ENCODE data around the gene OSBPL7. TPM values are rescaled to one million over a fixed set of nuclear protein-coding genes. Genes with fewer than 3 reads are reported as not detected.

Gene OSBPL7
- total and polyA plus RNA-seq, 8 donors, result 14.3 to 36.4 (median 19.0) TPM

DNA sequence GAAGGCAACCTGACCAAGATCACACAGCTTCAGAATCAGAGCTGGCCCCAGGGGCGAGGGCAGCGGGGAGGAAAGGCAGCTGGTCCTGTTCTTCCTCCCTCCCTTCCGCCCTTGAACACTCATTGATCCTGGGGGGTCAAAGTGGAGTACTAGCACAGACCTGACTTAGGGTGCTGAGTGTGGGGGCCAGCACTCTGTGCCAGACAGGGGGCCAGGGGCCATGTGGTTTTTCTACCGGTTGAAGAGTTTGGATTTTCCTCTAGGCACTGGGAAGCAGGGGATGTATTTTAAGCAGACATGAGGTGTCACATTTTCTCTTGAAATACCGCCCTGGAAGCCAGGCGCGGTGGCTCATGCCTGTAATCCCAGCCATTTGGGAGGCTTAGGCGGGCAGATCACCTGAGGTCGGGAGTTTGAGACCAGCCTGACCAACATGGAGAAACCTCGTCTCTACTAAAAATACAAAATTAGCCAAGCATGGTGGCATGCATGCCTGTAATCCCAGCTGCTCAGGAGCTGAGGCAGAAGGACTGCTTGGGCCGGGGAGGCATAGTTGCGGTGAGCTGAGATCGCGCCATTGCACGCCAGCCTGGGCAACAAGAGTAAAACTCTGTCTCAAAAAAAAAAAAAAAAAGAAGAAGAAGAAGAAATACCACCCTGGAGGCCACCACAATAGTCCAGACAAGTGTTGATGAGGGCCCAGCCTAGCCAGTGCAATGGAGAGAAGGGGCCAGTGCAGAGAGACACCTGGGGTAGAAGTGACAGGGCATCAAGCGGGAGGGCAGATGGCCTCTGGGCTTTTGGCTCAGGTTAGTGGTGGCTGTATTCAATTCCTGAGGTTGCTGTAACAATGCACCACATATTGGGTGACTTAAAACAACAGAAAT, 15.3 kb downstream of the OSBPL7 start:
- intact Hi-C loops (cut with DNase I), result no loop called here
- TF ChIP-seq, protein P1, sequence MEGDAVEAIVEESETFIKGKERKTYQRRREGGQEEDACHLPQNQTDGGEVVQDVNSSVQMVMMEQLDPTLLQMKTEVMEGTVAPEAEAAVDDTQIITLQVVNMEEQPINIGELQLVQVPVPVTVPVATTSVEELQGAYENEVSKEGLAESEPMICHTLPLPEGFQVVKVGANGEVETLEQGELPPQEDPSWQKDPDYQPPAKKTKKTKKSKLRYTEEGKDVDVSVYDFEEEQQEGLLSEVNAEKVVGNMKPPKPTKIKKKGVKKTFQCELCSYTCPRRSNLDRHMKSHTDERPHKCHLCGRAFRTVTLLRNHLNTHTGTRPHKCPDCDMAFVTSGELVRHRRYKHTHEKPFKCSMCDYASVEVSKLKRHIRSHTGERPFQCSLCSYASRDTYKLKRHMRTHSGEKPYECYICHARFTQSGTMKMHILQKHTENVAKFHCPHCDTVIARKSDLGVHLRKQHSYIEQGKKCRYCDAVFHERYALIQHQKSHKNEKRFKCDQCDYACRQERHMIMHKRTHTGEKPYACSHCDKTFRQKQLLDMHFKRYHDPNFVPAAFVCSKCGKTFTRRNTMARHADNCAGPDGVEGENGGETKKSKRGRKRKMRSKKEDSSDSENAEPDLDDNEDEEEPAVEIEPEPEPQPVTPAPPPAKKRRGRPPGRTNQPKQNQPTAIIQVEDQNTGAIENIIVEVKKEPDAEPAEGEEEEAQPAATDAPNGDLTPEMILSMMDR (IDR thresholded peaks at IDR 0.05), result no peak
- no peaks in the 10 kb centered on the region for H3K27me3 ChIP-seq
- peaks cover 0 to 10% of the 10 kb centered on the region in 2 donors for H3K4me1 ChIP-seq
- peaks cover 0 to 44% of the 10 kb centered on the region in 2 donors for H3K36me3 ChIP-seq
- no peak for DNase-seq
- ATAC-seq, result no peak
- no peaks in the 10 kb centered on the region for H3K9me3 ChIP-seq
- no peak overlapping the region for H3K27ac ChIP-seq
- no peak overlapping the region for H3K4me3 ChIP-seq

DNA sequence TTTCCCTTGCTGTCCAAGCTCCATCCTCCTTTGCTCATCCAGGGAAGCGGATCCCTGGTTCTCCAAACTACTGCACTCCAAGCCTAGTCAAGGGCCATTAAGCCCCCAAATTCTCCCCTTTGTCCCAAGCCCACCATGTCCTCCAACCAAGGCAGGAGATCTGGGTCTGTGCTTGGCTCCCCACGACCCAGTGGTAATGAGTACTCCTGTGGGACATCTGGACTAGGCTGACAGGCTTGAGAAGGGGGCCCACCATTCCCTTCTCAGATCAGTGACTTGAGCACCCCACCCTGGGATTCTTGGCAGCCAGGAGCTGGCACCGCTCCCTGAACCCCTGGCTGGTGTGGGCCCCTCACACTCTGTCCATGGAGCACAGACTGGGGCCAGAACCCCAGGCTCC, 17.1 kb downstream of the OSBPL7 start:
- peaks cover 0 to 30% of the 10 kb centered on the region in 2 donors for H3K36me3 ChIP-seq
- no peaks in the 10 kb centered on the region for H3K9me3 ChIP-seq
- H3K27ac ChIP-seq, result no peak overlapping the region
- H3K4me1 ChIP-seq, result peaks cover 0 to under 1% of the 10 kb centered on the region in 2 donors
- TF ChIP-seq, protein P1 (IDR thresholded peaks at IDR 0.05), result no peak
- H3K4me3 ChIP-seq, result no peak overlapping the region
- DNase-seq (no peak), ATAC-seq (no peak)
- intact Hi-C loops (cut with DNase I), result no loop called here
- no peaks in the 10 kb centered on the region for H3K27me3 ChIP-seq

DNA sequence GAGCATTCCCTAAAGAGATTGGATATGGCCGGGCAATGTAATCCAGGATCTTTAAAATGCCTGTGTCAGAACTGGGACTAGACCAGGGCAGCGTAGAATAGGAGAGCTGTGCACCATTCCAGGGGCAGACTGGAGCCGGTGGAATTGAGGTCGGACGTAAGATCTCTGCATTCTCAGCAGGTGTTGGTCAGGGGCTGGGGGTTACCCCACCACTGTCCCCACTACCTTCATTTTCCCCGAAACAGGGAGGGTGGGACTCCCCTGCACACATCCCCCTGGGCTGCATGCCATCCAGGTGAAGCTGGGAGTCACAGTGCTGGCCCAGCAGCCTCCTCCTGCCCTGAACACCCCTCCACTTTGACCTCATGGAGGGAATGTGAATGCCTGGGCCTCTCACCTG, 17.8 kb downstream of the OSBPL7 start:
- no peaks in the 10 kb centered on the region for H3K9me3 ChIP-seq
- ATAC-seq (no peak), DNase-seq (no peak)
- H3K27ac ChIP-seq, result no peak overlapping the region
- no peaks in the 10 kb centered on the region for H3K4me1 ChIP-seq
- H3K36me3 ChIP-seq, result peaks cover 0 to 23% of the 10 kb centered on the region in 2 donors
- intact Hi-C loops (cut with DNase I), result no loop called here
- H3K4me3 ChIP-seq, result no peak overlapping the region
- TF ChIP-seq, protein P1 (IDR thresholded peaks at IDR 0.05), result no peak
- no peaks in the 10 kb centered on the region for H3K27me3 ChIP-seq

DNA sequence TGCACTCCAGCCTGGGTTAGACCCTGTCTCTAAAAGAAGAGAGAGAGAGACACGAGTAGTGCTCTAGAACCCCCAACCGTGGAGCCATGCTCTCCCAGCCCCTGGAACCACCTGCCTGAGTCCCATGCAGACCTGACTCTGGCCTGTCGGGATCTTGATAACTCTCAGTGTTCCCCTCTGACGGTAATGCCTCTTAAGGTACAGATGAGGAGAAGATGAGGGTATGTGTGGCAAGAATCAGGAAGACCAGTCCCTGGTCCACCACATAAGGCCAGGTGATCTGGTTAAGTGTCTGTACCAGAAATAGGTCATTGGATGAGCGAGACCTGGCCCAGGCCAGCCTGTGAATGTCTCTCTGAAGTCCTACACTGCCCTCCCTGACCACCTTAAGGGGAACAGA, 18.4 kb downstream of the OSBPL7 start:
- Histone ChIP-seq H3K4me3 (no peak overlapping the region), H3K27me3 (no peaks in the 10 kb centered on the region), H3K4me1 (no peaks in the 10 kb centered on the region), H3K9me3 (no peaks in the 10 kb centered on the region), H3K27ac (no peak overlapping the region), H3K36me3 (peaks cover 0 to 17% of the 10 kb centered on the region in 2 donors)
- DNase-seq, result no peak
- ATAC-seq, result no peak
- intact Hi-C loops (cut with DNase I), result no loop called here
- TF ChIP-seq, protein P1 (IDR thresholded peaks at IDR 0.05), result no peak

DNA sequence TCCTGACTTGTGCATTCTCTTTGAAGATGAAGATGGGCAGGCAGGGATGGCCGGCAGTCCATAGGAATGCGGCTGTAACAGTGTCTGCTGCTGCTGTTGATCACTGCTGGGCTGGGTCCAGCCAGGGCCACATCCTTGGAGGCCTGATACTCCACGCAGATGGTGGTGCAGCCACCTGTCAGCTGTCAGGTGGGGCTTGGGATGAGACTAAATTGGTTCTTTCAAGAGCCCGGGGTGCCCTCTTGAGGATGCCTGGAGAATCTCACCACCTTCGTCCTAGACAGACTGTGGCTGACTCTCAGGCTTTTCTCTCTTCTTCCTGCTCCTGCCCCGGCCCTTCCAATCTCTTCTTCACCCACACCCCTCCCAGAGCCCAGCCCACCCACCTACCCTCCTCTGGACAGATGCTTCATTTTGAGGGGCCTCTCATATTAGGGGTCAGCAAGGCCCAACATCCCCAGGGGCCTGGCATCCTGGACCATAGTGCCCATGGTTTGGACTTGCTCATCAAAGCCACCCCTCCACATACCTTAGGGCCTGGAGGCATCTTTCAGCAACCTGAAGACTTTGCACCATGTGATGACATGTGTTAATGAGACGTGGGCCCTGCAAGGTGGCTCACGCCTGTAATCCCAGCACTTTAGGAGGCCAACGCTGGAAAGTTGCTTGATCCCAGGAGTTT, 19.1 kb downstream of the OSBPL7 start:
- Histone ChIP-seq H3K4me1 (no peaks in the 10 kb centered on the region), H3K4me3 (no peak overlapping the region), H3K27me3 (peaks cover 0 to 4% of the 10 kb centered on the region in 2 donors), H3K27ac (no peak overlapping the region), H3K9me3 (no peaks in the 10 kb centered on the region), H3K36me3 (peaks cover 0 to 10% of the 10 kb centered on the region in 2 donors)
- DNase-seq (no peak), ATAC-seq (peak; percentile 80)
- intact Hi-C loops (cut with DNase I), result no loop called here
- TF ChIP-seq, protein P1 (IDR thresholded peaks at IDR 0.05), result peak; percentile 26 to 36
